ENCODE measurements around the gene S100A4. TPM values are rescaled to one million over a fixed set of nuclear protein-coding genes. Genes with fewer than 3 reads are reported as not detected.

The S100A4 gene
- polyA plus RNA-seq, 1 donor from 2014 or later: not detected

DNA sequence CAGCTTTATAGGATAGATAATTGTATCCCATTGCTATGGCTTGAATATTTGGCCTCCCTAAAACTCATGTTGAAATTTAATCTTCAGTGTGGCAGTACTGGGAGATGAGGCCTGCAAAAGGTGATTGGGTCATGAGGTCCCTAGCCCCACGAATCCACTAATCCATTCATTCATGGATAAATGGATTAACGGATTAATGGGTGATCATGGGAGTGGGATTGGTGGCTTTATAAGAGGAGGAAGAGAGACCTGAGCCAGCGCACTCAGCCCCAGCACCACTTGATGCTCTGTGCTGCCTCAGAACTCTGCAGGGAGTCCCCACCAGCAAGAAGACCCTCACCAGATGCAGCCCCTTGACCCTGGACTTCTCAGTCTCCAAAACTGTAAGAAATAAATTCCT lies 41.8 kb downstream of the S100A4 start (continued):
- TF ChIP-seq POLR2AphosphoS5 (IDR thresholded peaks at IDR 0.05): no peak
- TF ChIP-seq MXI1 (conservative IDR thresholded peaks at IDR 0.05; ENCODE audit: poor library complexity, severe bottlenecking): no peak

DNA sequence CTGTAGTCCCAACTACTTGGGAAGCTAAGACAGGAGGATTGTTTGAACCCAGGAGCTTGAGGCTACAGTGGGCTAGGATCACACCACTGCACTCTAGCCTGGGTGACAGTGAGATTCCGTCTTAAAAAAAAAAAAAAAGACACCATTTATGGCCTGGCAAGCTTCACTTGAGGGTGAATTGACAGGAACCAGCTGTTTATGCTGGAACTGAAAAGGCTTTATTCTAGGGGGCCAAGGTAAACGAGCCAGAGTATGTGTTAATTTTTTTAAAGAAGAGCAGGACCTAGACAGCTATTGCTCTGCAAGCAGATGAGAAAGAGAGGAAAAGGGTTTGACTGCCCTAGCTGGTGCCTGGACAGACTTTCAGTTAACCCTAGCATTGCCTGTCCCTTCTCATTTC lies 46.9 kb downstream of the S100A4 start:
- H3K4me3 ChIP-seq (ENCODE audit: low read length): no peak overlapping the region
- H4K20me1 ChIP-seq (ENCODE audit: insufficient read depth): no peaks in the 10 kb centered on the region
- H3F3A ChIP-seq (ENCODE audit: insufficient read depth, low read length, poor library complexity, severe bottlenecking): no peaks in the 10 kb centered on the region
- H3K27ac ChIP-seq (ENCODE audit: low read length): no peak overlapping the region
- H3K27me3 ChIP-seq (ENCODE audit: insufficient read depth, low read depth, low read length): no peaks in the 10 kb centered on the region
- TF ChIP-seq MXI1 (conservative IDR thresholded peaks at IDR 0.05; ENCODE audit: poor library complexity, severe bottlenecking) (no peak), EZH2 (IDR thresholded peaks at IDR 0.05; ENCODE audit: borderline replicate concordance, insufficient read depth, low read length, poor library complexity, severe bottlenecking) (no peak), EP300 (conservative IDR thresholded peaks at IDR 0.05; ENCODE audit: poor library complexity, severe bottlenecking) (no peak)
- H3K36me3 ChIP-seq (ENCODE audit: insufficient read depth, low read length): no peaks in the 10 kb centered on the region
- no peaks in the 10 kb centered on the region for H3K9me2 ChIP-seq (ENCODE audit: insufficient read depth, low read length)
- no peak overlapping the region for H3K9ac ChIP-seq (ENCODE audit: low read length)
- H3K4me2 ChIP-seq (ENCODE audit: low read length): no peak overlapping the region
- H3K79me2 ChIP-seq (replicated peaks; ENCODE audit: insufficient read depth, low read length): no peaks in the 10 kb centered on the region
- no peaks in the 10 kb centered on the region for H3K9me3 ChIP-seq (ENCODE audit: low read length)
- H2AFZ ChIP-seq (ENCODE audit: low read depth, low read length): no peak overlapping the region

DNA sequence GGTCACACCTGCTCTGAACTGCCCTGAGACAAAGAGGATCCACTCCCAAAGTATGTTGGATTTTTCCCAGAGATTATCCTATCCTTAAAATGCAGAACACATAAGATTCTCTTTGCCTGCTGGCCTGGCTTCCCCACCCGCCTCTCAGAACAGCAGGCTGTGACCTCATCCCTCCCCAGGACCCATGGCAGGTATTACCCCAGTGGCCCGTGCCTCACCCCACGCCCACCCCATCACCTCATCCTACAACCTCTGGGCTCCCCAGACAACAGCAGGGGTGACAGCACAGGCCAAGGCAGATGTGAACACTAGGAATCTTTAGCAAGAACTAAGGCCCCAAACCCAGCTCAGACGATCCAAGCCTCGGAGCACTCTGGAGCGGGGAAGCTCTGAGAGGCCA lies 50.1 kb downstream of the S100A4 start:
- Histone ChIP-seq H3K79me2 (replicated peaks; ENCODE audit: insufficient read depth, low read length) (no peaks in the 10 kb centered on the region), H3K36me3 (ENCODE audit: insufficient read depth, low read length) (no peaks in the 10 kb centered on the region), H3K4me2 (ENCODE audit: low read length) (no peak overlapping the region), H3K9me3 (ENCODE audit: low read length) (no peaks in the 10 kb centered on the region), H3K27me3 (ENCODE audit: insufficient read depth, low read depth, low read length) (no peaks in the 10 kb centered on the region), H3K9me2 (ENCODE audit: insufficient read depth, low read length) (no peaks in the 10 kb centered on the region), H3K4me3 (ENCODE audit: low read length) (no peak overlapping the region), H2AFZ (ENCODE audit: low read depth, low read length) (no peak overlapping the region), H4K20me1 (ENCODE audit: insufficient read depth) (no peaks in the 10 kb centered on the region), H3K27ac (ENCODE audit: low read length) (no peak overlapping the region), H3F3A (ENCODE audit: insufficient read depth, low read length, poor library complexity, severe bottlenecking) (no peaks in the 10 kb centered on the region), H3K9ac (ENCODE audit: low read length) (no peak overlapping the region)
- TF ChIP-seq TAF1 (IDR thresholded peaks at IDR 0.05; ENCODE audit: low read depth): no peak
- TF ChIP-seq SMC3 (conservative IDR thresholded peaks at IDR 0.05; ENCODE audit: poor library complexity): no peak
- no peak for TF ChIP-seq RAD21 (conservative IDR thresholded peaks at IDR 0.05)
- TF ChIP-seq, protein P1, sequence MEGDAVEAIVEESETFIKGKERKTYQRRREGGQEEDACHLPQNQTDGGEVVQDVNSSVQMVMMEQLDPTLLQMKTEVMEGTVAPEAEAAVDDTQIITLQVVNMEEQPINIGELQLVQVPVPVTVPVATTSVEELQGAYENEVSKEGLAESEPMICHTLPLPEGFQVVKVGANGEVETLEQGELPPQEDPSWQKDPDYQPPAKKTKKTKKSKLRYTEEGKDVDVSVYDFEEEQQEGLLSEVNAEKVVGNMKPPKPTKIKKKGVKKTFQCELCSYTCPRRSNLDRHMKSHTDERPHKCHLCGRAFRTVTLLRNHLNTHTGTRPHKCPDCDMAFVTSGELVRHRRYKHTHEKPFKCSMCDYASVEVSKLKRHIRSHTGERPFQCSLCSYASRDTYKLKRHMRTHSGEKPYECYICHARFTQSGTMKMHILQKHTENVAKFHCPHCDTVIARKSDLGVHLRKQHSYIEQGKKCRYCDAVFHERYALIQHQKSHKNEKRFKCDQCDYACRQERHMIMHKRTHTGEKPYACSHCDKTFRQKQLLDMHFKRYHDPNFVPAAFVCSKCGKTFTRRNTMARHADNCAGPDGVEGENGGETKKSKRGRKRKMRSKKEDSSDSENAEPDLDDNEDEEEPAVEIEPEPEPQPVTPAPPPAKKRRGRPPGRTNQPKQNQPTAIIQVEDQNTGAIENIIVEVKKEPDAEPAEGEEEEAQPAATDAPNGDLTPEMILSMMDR (IDR thresholded peaks at IDR 0.05; ENCODE audit: poor library complexity, severe bottlenecking): no peak
- no peak for TF ChIP-seq EP300 (conservative IDR thresholded peaks at IDR 0.05; ENCODE audit: poor library complexity, severe bottlenecking)
- TF ChIP-seq, protein P2, sequence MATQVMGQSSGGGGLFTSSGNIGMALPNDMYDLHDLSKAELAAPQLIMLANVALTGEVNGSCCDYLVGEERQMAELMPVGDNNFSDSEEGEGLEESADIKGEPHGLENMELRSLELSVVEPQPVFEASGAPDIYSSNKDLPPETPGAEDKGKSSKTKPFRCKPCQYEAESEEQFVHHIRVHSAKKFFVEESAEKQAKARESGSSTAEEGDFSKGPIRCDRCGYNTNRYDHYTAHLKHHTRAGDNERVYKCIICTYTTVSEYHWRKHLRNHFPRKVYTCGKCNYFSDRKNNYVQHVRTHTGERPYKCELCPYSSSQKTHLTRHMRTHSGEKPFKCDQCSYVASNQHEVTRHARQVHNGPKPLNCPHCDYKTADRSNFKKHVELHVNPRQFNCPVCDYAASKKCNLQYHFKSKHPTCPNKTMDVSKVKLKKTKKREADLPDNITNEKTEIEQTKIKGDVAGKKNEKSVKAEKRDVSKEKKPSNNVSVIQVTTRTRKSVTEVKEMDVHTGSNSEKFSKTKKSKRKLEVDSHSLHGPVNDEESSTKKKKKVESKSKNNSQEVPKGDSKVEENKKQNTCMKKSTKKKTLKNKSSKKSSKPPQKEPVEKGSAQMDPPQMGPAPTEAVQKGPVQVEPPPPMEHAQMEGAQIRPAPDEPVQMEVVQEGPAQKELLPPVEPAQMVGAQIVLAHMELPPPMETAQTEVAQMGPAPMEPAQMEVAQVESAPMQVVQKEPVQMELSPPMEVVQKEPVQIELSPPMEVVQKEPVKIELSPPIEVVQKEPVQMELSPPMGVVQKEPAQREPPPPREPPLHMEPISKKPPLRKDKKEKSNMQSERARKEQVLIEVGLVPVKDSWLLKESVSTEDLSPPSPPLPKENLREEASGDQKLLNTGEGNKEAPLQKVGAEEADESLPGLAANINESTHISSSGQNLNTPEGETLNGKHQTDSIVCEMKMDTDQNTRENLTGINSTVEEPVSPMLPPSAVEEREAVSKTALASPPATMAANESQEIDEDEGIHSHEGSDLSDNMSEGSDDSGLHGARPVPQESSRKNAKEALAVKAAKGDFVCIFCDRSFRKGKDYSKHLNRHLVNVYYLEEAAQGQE (IDR thresholded peaks at IDR 0.05; ENCODE audit: borderline replicate concordance): no peak
- TF ChIP-seq EZH2 (IDR thresholded peaks at IDR 0.05; ENCODE audit: borderline replicate concordance, insufficient read depth, low read length, poor library complexity, severe bottlenecking): no peak
- no peak for TF ChIP-seq POLR2AphosphoS5 (IDR thresholded peaks at IDR 0.05)
- TF ChIP-seq MXI1 (conservative IDR thresholded peaks at IDR 0.05; ENCODE audit: poor library complexity, severe bottlenecking): no peak
